Inflammatory macrophage treated with lipopolysaccharide for 4 hours (primary cell): Measurements from ENCODE around the gene NINJ2.
"Not testable (repeated sequence)": the region's sequence is repeated elsewhere in the genome, so short reads cannot be mapped to it uniquely, and the experiment has no call there.

Source experiments
- DNase-seq: peaks from one replicate; pipeline ENCODE4 v3.0.0-alpha.2; 2020

Gene NINJ2

GRCh38 chr12:669576-669945 is 6.3 kb upstream of the NINJ2 start:
- no peak for DNase-seq

- peak; percentile 44 for DNase-seq
Measured at GRCh38 chr12:668090-668481, 4.8 kb upstream of the NINJ2 start.

- DNase-seq = peak; percentile 46
Measured at GRCh38 chr12:666766-667308, 3.6 kb upstream of the NINJ2 start.

GRCh38 chr12:666066-666465 is 2.8 kb upstream of the NINJ2 start:
- DNase-seq = no peak

- no peak for DNase-seq
Measured at GRCh38 chr12:664779-665092, 1.5 kb upstream of the NINJ2 start.

GRCh38 chr12:664075-664778 is 982 bp upstream of the NINJ2 start:
- DNase-seq = no peak

GRCh38 chr12:662566-663292 is 516 bp downstream of the NINJ2 start:
- DNase-seq = peak; percentile 86

- no peak for DNase-seq
Measured at GRCh38 chr12:661720-662486, 1.3 kb downstream of the NINJ2 start.

GRCh38 chr12:659090-659683 is 4.1 kb downstream of the NINJ2 start:
- DNase-seq = no peak

GRCh38 chr12:650983-651382 is 12.3 kb downstream of the NINJ2 start:
- peak; percentile 34 for DNase-seq

- no peak for DNase-seq
Measured at GRCh38 chr12:647385-648085, 15.7 kb downstream of the NINJ2 start.

GRCh38 chr12:646442-647384 is 16.5 kb downstream of the NINJ2 start:
- no peak for DNase-seq

- peak; percentile 54 for DNase-seq
Measured at GRCh38 chr12:645563-646071, 17.6 kb downstream of the NINJ2 start.

- no peak for DNase-seq
Measured at GRCh38 chr12:644818-645552, 18.3 kb downstream of the NINJ2 start.

- DNase-seq = no peak
Measured at GRCh38 chr12:644303-644639, 19.0 kb downstream of the NINJ2 start.

- peak; percentile 52 for DNase-seq
Measured at GRCh38 chr12:643475-644302, 19.6 kb downstream of the NINJ2 start.

- DNase-seq = no peak
Measured at GRCh38 chr12:642633-643474, 20.4 kb downstream of the NINJ2 start.

- not testable (repeated sequence) for DNase-seq
Measured at GRCh38 chr12:641321-641720, 21.9 kb downstream of the NINJ2 start.

- DNase-seq = no peak
Measured at GRCh38 chr12:640773-641172, 22.5 kb downstream of the NINJ2 start.
